SK-N-SH (cell line): ENCODE results near the gene HSDL1. TPM values are rescaled to one million over a fixed set of nuclear protein-coding genes. Genes with fewer than 3 reads are reported as not detected.

ENCODE experiments used
- CTCF ChIA-PET: fragments of 300-600, 350-600 bp; formaldehyde crosslinking; extraction: SDS; loops from one replicate; lab custom pipeline; 2021; lab: Yijun Ruan, JAX
- POLR2A ChIA-PET: fragments of 350-600 bp; sonication (Branson Sonifier 250); formaldehyde crosslinking; extraction: SDS; loops from one replicate; lab custom pipeline; 2020; ENCODE audit warnings: antibody characterized with exemption, inconsistent platforms; lab: Yijun Ruan, JAX
- DNase-seq: peaks from one replicate; pipeline ENCODE4 v3.0.0; 2012
- H2AFZ ChIP-seq: fragments of 200-600 bp; sonication (generic); 2 replicates; pipeline ENCODE4 v1.8.1; 2016; ENCODE audit warnings: antibody characterized with exemption, mild to moderate bottlenecking, low read depth
- H3F3A ChIP-seq: fragments of 200-600 bp; sonication (generic); replicated peaks from 2 replicates; pipeline ENCODE3; 2016; ENCODE audit warnings: antibody characterized with exemption, mild to moderate bottlenecking; ENCODE audit not compliant: insufficient read depth
- H3K27ac ChIP-seq, 2 experiments: fragments of 200-500 bp in 1 of 2; fragments of 200-600 bp in 1 of 2; sonication (Bioruptor generic) in 1 of 2; sonication (generic), shearing (Covaris generic) in 1 of 2; 2 replicates each; pipeline versions ENCODE4 v1.5.1 to v1.6.1; 2014 to 2016; ENCODE audit warnings: low read depth in 2 of 2, inconsistent platforms in 1 of 2, low read length in 1 of 2, mild to moderate bottlenecking in 1 of 2, mixed read lengths in 1 of 2
- H3K27me3 ChIP-seq: fragments of 200-600 bp; sonication (generic), shearing (Covaris generic); 2 replicates; pipeline ENCODE4 v1.6.1; 2016; ENCODE audit warnings: mixed run types; ENCODE audit not compliant: insufficient read depth
- H3K36me3 ChIP-seq, 2 experiments: fragments of 200-500 bp in 1 of 2; fragments of 200-600 bp in 1 of 2; sonication (Bioruptor generic) in 1 of 2; sonication (generic) in 1 of 2; replicated peaks in 1 of 2; 2 replicates each; pipeline versions ENCODE3 to v1.5.1; 2014 to 2016; ENCODE audit warnings: low read length in 1 of 2, mild to moderate bottlenecking in 1 of 2; ENCODE audit not compliant: insufficient read depth in 2 of 2, control insufficient read depth in 1 of 2
- H3K4me1 ChIP-seq, 2 experiments: fragments of 200-500 bp in 1 of 2; fragments of 200-600 bp in 1 of 2; sonication (Bioruptor generic) in 1 of 2; sonication (generic), shearing (Covaris generic) in 1 of 2; 2 replicates each; pipeline versions ENCODE4 v1.5.1 to v1.6.1; 2014 to 2016; ENCODE audit warnings: low read depth in 1 of 2, low read length in 1 of 2, mixed run types in 1 of 2; ENCODE audit not compliant: insufficient read depth in 2 of 2, control insufficient read depth in 1 of 2
- H3K4me2 ChIP-seq: fragments of 200-600 bp; sonication (generic), shearing (Covaris generic); 2 replicates; pipeline ENCODE4 v1.6.1; 2017; ENCODE audit warnings: mixed run types
- H3K4me3 ChIP-seq, 2 experiments: fragments of 200-500 bp in 1 of 2; fragments of 200-600 bp in 1 of 2; sonication (Bioruptor generic) in 1 of 2; sonication (generic), shearing (Covaris generic) in 1 of 2; 2 replicates each; pipeline versions ENCODE4 v1.5.1 to v1.8.1; 2014 to 2016; ENCODE audit warnings: low read depth in 2 of 2, inconsistent platforms in 1 of 2, low read length in 1 of 2, mild to moderate bottlenecking in 1 of 2, mixed read lengths in 1 of 2, moderate library complexity in 1 of 2
- H3K79me2 ChIP-seq: fragments of 200-600 bp; sonication (generic); 2 replicates; pipeline ENCODE4 v1.8.1; 2017; ENCODE audit warnings: mild to moderate bottlenecking; ENCODE audit not compliant: insufficient read depth
- H3K9ac ChIP-seq: fragments of 200-600 bp; sonication (generic); 2 replicates; pipeline ENCODE4 v1.6.1; 2017; ENCODE audit warnings: mixed run types
- H3K9me2 ChIP-seq: fragments of 200-600 bp; sonication (generic); 2 replicates; pipeline ENCODE4 v1.6.1; 2017; ENCODE audit warnings: mixed run types
- H3K9me3 ChIP-seq: fragments of 200-600 bp; sonication (generic); 2 replicates; pipeline ENCODE4 v1.6.1; 2017; ENCODE audit warnings: mixed run types, mild to moderate bottlenecking, moderate library complexity
- H4K20me1 ChIP-seq: fragments of 200-600 bp; sonication (generic); 2 replicates; pipeline ENCODE4 v1.6.1; 2017; ENCODE audit warnings: mild to moderate bottlenecking, mixed run types; ENCODE audit not compliant: insufficient read depth
- CHD2 ChIP-seq: fragments of 150-350 bp; IDR thresholded peaks from 2 replicates; pipeline ENCODE4 v1.6.1; 2018; ENCODE audit warnings: low read length; ENCODE audit not compliant: partially characterized antibody
- ELF1 ChIP-seq: IDR thresholded peaks from 2 replicates; pipeline ENCODE4 v1.4.0; 2012
- EP300 ChIP-seq, 2 experiments: IDR thresholded peaks; 2 replicates each; pipeline versions ENCODE4 v1.4.0 to v1.6.1; 2012; ENCODE audit warnings: borderline replicate concordance in 1 of 2, low read depth in 1 of 2, low read length in 1 of 2
- FOXJ3 ChIP-seq: sonication (generic); formaldehyde crosslinking; IDR thresholded peaks from 2 replicates; pipeline ENCODE4 v1.5.1; 2020; ENCODE audit warnings: mild to moderate bottlenecking, missing genetic modification reagents
- FOXM1 ChIP-seq: IDR thresholded peaks from 2 replicates; pipeline ENCODE4 v1.4.0; 2012; ENCODE audit warnings: low read depth, mild to moderate bottlenecking
- JUND ChIP-seq: IDR thresholded peaks from 2 replicates; pipeline ENCODE4 v1.4.0; 2012
- MAX ChIP-seq: IDR thresholded peaks from 2 replicates; pipeline ENCODE4 v1.4.0; 2012; ENCODE audit warnings: low read depth
- MXI1 ChIP-seq: IDR thresholded peaks from 2 replicates; pipeline ENCODE4 v1.6.1; 2012; ENCODE audit warnings: mild to moderate bottlenecking, low read depth, low read length, improper control_type of control experiment
- NFIC ChIP-seq: IDR thresholded peaks from 2 replicates; pipeline ENCODE4 v1.4.0; 2012; ENCODE audit warnings: borderline replicate concordance
- NRF1 ChIP-seq: IDR thresholded peaks from 2 replicates; pipeline ENCODE4 v1.6.1; 2012; ENCODE audit warnings: low read depth, mild to moderate bottlenecking, low read length
- RAD21 ChIP-seq: IDR thresholded peaks from 2 replicates; pipeline ENCODE4 v1.6.1; 2012; ENCODE audit warnings: mild to moderate bottlenecking, low read length
- RCOR1 ChIP-seq: fragments of 150-350 bp; IDR thresholded peaks from 2 replicates; pipeline ENCODE4 v1.6.1; 2017; ENCODE audit warnings: antibody characterized with exemption, low read length
- RXRA ChIP-seq: IDR thresholded peaks from 2 replicates; pipeline ENCODE4 v1.4.0; 2012; ENCODE audit warnings: low read depth, mild to moderate bottlenecking, borderline replicate concordance
- SMC3 ChIP-seq: IDR thresholded peaks from 2 replicates; pipeline ENCODE4 v1.6.1; 2012; ENCODE audit warnings: low read depth, low read length, improper control_type of control experiment
- TCF12 ChIP-seq: IDR thresholded peaks from 2 replicates; pipeline ENCODE4 v1.4.0; 2012
- TEAD4 ChIP-seq: IDR thresholded peaks from 2 replicates; pipeline ENCODE4 v1.4.0; 2012; ENCODE audit warnings: mild to moderate bottlenecking, borderline replicate concordance; ENCODE audit not compliant: insufficient read depth
- WGBS: methylation state at CpG from one replicate; pipeline ENCODE4 v1.1.6; 2017; ENCODE audit warnings: low lambda C conversion rate; 5-methylcytosine and 5-hydroxymethylcytosine counted together
- polyA plus RNA-seq, 3 experiments: library from polyadenylated mRNA; depleted of rRNA; stranded (reverse); fragments of >200 nt; gene quantifications; 2 replicates each; pipeline ENCODE4 v1.2.3, GENCODE V29; 2012
- TF ChIP-seq, protein P1 (sequence below): IDR thresholded peaks from 2 replicates; pipeline ENCODE4 v1.4.0; 2012; ENCODE audit warnings: low read depth, borderline replicate concordance
- TF ChIP-seq, protein P2 (sequence below): fragments of 200-600 bp; sonication (generic); IDR thresholded peaks from 2 replicates; pipeline ENCODE4 v1.6.1; 2017; ENCODE audit warnings: antibody characterized with exemption, mild to moderate bottlenecking, moderate library complexity

HSDL1 gene
- polyA plus RNA-seq, 1 of the 3 experiments (the other 2 are of a cell fraction): 14.5 TPM

DNA sequence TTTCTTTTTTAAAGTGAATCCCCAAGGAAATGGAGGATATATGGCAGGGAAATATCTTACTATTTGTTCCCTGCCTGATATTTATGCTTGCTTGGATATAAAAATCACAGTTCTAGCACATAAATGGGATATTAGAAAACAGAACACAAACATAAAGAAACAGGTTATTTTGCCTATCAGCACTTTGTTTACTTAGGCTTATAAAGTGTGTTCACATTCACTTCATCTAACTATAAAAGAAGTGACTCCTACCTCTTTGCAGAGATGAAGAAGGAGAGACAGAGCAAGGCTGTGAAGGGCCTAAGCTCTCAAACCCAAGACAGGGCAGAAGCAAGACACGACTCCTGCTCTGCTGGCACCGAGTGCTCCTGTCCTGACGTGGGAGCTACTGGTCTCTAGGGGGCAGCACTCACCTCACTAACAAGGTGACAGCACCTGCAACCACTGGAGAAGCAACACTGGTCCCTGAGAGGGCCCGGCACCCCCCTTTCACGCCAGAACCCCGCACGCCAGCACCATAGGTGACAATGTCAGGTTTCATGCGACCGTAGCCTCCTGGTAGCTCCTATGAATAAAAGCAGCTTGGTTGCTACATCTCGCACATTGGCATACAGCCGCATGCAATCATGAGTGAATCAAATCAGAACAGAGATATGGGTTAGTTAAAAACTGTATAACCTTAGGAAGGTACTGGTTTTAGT lies 60.3 kb downstream of the HSDL1 start:
- Histone ChIP-seq H3F3A (no peaks in the 10 kb centered on the region), H4K20me1 (no peaks in the 10 kb centered on the region), H3K36me3 (peaks cover 52 to 83% of the 10 kb centered on the region in 2 experiments), H3K9ac (no peak overlapping the region), H3K9me2 (no peaks in the 10 kb centered on the region), H3K79me2 (no peaks in the 10 kb centered on the region; the same call in 1 of the 2 replicates)
- peak; percentile 84 for DNase-seq
- CTCF ChIA-PET: interaction anchor here (0.6 to 14.3 kb wide), 36 partner anchors 8 to 410 kb away, joined by 3 to 163 read pairs (median 4); partner anchors contain the start of genes MBTPS1, TAF1C and WFDC1
- 57% methylated on average over 10 of the region's 11 CpGs for WGBS
- TF ChIP-seq, protein P1, sequence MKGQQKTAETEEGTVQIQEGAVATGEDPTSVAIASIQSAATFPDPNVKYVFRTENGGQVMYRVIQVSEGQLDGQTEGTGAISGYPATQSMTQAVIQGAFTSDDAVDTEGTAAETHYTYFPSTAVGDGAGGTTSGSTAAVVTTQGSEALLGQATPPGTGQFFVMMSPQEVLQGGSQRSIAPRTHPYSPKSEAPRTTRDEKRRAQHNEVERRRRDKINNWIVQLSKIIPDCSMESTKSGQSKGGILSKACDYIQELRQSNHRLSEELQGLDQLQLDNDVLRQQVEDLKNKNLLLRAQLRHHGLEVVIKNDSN: no peak
- no peak for TF ChIP-seq MXI1
- no peak for TF ChIP-seq ELF1
- TF ChIP-seq EP300 (IDR thresholded peaks at IDR 0.05; ENCODE audit: borderline replicate concordance in 1 of 2, low read depth in 1 of 2, low read length in 1 of 2): no peak
- no peak for TF ChIP-seq FOXM1
- no peak for TF ChIP-seq NFIC
- TF ChIP-seq, protein P2, sequence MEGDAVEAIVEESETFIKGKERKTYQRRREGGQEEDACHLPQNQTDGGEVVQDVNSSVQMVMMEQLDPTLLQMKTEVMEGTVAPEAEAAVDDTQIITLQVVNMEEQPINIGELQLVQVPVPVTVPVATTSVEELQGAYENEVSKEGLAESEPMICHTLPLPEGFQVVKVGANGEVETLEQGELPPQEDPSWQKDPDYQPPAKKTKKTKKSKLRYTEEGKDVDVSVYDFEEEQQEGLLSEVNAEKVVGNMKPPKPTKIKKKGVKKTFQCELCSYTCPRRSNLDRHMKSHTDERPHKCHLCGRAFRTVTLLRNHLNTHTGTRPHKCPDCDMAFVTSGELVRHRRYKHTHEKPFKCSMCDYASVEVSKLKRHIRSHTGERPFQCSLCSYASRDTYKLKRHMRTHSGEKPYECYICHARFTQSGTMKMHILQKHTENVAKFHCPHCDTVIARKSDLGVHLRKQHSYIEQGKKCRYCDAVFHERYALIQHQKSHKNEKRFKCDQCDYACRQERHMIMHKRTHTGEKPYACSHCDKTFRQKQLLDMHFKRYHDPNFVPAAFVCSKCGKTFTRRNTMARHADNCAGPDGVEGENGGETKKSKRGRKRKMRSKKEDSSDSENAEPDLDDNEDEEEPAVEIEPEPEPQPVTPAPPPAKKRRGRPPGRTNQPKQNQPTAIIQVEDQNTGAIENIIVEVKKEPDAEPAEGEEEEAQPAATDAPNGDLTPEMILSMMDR: peak; percentile 82
- TF ChIP-seq NRF1: no peak
- no peak for TF ChIP-seq TCF12
- TF ChIP-seq JUND: no peak
- no peak for TF ChIP-seq FOXJ3 (CRISPR knock-in tag)
- no peak for TF ChIP-seq RCOR1
- no peak for TF ChIP-seq RXRA
- TF ChIP-seq SMC3: peak; percentile 71
- no peak for TF ChIP-seq MAX
- TF ChIP-seq RAD21: peak; percentile 72
- TF ChIP-seq CHD2: no peak
- TF ChIP-seq TEAD4: no peak
- TF ChIP-seq, all 33 proteins: peak for 3
- Histone ChIP-seq H3K4me3 (peak overlapping the region in 1 of 2 experiments; percentile 16; a peak in 1 of 4 replicates), H3K27ac (no peak overlapping the region), H3K9me3 (no peaks in the 10 kb centered on the region), H3K4me1 (no peaks in the 10 kb centered on the region), H3K4me2 (no peak overlapping the region), H2AFZ (no peak overlapping the region), H3K27me3 (no peaks in the 10 kb centered on the region)
- POLR2A ChIA-PET: interaction anchor here (0.7 to 1.0 kb wide), 2 partner anchors 16 to 223 kb away, joined by 3 to 4 read pairs; no protein-coding TSS in a partner anchor
